ENCODE results near the gene AADAC.
"Not testable (repeated sequence)": the region's sequence is repeated elsewhere in the genome, so short reads cannot be mapped to it uniquely, and the experiment has no call there.

The AADAC gene

GRCh38 chr3:151839313-151839631 lies 25.4 kb downstream of the AADAC start:
- no peak for DNase-seq (ENCODE audit: extremely low read depth, low read depth)
- TF ChIP-seq, protein P1, sequence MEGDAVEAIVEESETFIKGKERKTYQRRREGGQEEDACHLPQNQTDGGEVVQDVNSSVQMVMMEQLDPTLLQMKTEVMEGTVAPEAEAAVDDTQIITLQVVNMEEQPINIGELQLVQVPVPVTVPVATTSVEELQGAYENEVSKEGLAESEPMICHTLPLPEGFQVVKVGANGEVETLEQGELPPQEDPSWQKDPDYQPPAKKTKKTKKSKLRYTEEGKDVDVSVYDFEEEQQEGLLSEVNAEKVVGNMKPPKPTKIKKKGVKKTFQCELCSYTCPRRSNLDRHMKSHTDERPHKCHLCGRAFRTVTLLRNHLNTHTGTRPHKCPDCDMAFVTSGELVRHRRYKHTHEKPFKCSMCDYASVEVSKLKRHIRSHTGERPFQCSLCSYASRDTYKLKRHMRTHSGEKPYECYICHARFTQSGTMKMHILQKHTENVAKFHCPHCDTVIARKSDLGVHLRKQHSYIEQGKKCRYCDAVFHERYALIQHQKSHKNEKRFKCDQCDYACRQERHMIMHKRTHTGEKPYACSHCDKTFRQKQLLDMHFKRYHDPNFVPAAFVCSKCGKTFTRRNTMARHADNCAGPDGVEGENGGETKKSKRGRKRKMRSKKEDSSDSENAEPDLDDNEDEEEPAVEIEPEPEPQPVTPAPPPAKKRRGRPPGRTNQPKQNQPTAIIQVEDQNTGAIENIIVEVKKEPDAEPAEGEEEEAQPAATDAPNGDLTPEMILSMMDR (IDR thresholded peaks at IDR 0.05; ENCODE audit: low read depth, low read length), result no peak

DNA sequence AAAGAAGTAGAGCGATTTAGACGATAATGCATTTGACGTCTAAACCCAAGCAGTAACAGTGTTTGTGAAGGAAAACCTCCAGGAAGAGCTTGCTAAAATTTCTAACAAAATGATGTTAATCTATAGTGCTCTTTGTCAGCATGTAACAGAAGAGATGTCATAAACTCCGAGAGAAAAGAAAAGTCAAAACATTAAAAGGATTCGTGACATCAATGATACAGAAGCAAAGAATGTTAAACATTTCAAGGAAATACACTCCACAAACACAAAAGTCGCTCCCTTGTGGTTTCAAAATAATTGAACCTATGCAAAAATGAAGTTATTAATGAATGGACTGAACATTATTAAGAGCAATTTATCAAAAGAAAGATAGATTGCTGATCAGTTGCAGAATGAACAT lies 27.9 kb downstream of the AADAC start:
- no peak for DNase-seq (ENCODE audit: extremely low read depth, low read depth)
- TF ChIP-seq, protein P1 (IDR thresholded peaks at IDR 0.05; ENCODE audit: low read depth, low read length), result no peak

GRCh38 chr3:151843275-151843674 lies 29.4 kb downstream of the AADAC start:
- no peak for DNase-seq (ENCODE audit: extremely low read depth, low read depth)
- TF ChIP-seq, protein P1 (IDR thresholded peaks at IDR 0.05; ENCODE audit: low read depth, low read length), result no peak

GRCh38 chr3:151845306-151845905 lies 31.5 kb downstream of the AADAC start:
- TF ChIP-seq, protein P1 (IDR thresholded peaks at IDR 0.05; ENCODE audit: low read depth, low read length), result no peak
- no peak for DNase-seq (ENCODE audit: extremely low read depth, low read depth)

DNA sequence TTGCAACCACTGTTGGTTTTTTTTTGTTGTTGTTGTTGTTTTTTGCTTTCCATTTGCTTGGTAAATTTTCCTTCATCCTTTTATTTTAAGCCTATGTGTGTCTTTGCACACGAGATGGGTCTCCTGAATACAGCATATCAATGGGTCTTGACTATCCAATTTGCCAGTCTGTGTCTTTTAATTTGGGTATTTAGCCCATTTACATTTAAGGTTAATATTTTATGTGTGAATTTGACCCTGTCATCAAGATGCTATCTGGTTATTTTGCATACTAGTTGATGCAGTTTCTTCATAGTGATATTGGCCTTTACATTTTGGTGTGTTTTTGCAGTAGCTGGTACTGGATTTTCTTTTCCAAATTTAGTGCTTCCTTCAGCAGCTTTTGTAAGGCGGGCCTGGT lies 36.1 kb downstream of the AADAC start:
- not testable (repeated sequence) for DNase-seq (ENCODE audit: extremely low read depth, low read depth)

DNA sequence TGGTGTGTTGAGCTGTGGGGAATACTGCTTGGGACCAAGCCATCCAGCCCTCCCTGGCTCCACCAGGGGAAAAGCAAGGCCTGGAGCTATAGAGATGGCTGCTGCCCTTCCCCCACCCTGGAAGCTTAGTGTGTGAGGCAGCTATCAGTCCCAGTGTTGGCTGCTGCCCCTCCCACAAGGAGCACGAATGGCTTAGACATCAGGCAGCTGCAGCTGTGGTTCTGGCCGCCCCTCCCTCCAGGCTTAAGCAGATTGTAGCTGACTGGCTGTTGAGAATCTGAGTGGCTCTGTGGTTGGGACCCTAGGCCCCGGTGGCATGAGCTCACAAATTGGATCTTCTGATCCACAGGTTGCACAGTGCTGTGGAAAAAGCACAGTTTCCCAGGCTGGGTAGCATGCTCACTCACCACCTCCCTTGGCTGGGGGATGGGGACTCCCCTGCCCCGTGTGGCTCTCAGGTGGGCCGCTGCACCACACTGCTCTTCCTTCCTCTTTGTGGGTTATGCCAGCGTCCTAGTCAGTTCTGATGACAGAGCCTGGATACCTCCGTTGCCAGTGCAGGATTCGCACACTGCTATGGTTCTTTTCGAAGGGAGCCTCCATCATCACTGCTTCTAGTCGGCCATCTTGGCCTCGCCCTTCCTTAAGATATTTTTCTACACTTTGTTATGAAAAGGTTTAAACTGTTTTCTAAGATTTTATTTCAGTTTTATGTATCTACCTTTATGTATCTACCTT lies 38.3 kb downstream of the AADAC start:
- no peak for DNase-seq (ENCODE audit: extremely low read depth, low read depth)
- TF ChIP-seq, protein P1 (IDR thresholded peaks at IDR 0.05; ENCODE audit: low read depth, low read length), result no peak

DNA sequence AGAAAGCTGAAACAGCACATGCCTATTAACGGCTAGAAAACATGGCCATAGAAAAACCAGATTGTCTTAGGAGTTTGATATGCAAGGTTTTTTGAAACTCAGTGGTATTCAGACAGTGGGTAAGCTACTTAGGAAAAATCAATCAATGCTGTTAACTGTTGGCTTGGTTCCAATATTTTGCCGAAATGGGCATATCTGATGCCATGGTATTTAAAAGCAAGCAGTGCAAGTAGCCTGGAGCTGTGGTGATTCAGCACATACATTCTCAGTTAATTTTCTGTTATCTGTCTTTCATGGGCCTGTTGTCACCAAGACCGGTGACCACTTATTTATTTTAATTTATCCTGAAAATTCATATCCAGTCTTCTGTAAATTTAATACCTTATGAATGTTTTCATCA lies 42.2 kb downstream of the AADAC start:
- no peak for DNase-seq (ENCODE audit: extremely low read depth, low read depth)
- TF ChIP-seq, protein P1 (IDR thresholded peaks at IDR 0.05; ENCODE audit: low read depth, low read length), result no peak

- DNase-seq (ENCODE audit: extremely low read depth, low read depth), result no peak
- TF ChIP-seq, protein P1 (IDR thresholded peaks at IDR 0.05; ENCODE audit: low read depth, low read length), result no peak
Measured at GRCh38 chr3:151856641-151857040, 42.7 kb downstream of the AADAC start.

All from AG09319 (cell line).